ENCODE measurements around the gene NPHS2.

- TF ChIP-seq CTCF (IDR thresholded peaks at IDR 0.05; ENCODE audit: low read length) (no peak), EZH2 (optimal IDR thresholded peaks at IDR 0.05; ENCODE audit: low read depth, low read length) (no peak)
Observed at GRCh38 chr1:179588425-179589024, 12.8 kb upstream of the NPHS2 start.
